Measurements from ENCODE around the gene MAB21L4.

The MAB21L4 gene

GRCh38 chr2:240889601-240890560 lies 6.1 kb downstream of the MAB21L4 start:
- H3K27ac ChIP-seq: no peak overlapping the region
- TF ChIP-seq ZFX (IDR thresholded peaks at IDR 0.05; ENCODE audit: borderline replicate concordance): no peak
- no peak for TF ChIP-seq CTCF (IDR thresholded peaks at IDR 0.05)

GRCh38 chr2:240888890-240889573 lies 6.9 kb downstream of the MAB21L4 start:
- TF ChIP-seq ZFX (IDR thresholded peaks at IDR 0.05; ENCODE audit: borderline replicate concordance): no peak

GRCh38 chr2:240888130-240888889 lies 7.6 kb downstream of the MAB21L4 start:
- no peak for TF ChIP-seq ZFX (IDR thresholded peaks at IDR 0.05; ENCODE audit: borderline replicate concordance)
- TF ChIP-seq CTCF (IDR thresholded peaks at IDR 0.05): no peak

More at GRCh38 chr2:240888890-240889573, 6.9 kb downstream of the MAB21L4 start:
- no peak overlapping the region for H3K27ac ChIP-seq

GRCh38 chr2:240887631-240888030 lies 8.3 kb downstream of the MAB21L4 start:
- no peak for TF ChIP-seq CTCF (IDR thresholded peaks at IDR 0.05)
- no peak for TF ChIP-seq ZFX (IDR thresholded peaks at IDR 0.05; ENCODE audit: borderline replicate concordance)

More at GRCh38 chr2:240888130-240888889, 7.6 kb downstream of the MAB21L4 start:
- H3K27ac ChIP-seq: no peak overlapping the region

GRCh38 chr2:240886678-240887609 lies 9.0 kb downstream of the MAB21L4 start:
- H3K27ac ChIP-seq: no peak overlapping the region
- no peak for TF ChIP-seq ZFX (IDR thresholded peaks at IDR 0.05; ENCODE audit: borderline replicate concordance)
- no peak for TF ChIP-seq CTCF (IDR thresholded peaks at IDR 0.05)

More at GRCh38 chr2:240887631-240888030, 8.3 kb downstream of the MAB21L4 start:
- no peak overlapping the region for H3K27ac ChIP-seq

GRCh38 chr2:240886023-240886565 lies 9.9 kb downstream of the MAB21L4 start:
- no peak for TF ChIP-seq CTCF (IDR thresholded peaks at IDR 0.05)
- no peak for TF ChIP-seq ZFX (IDR thresholded peaks at IDR 0.05; ENCODE audit: borderline replicate concordance)
- no peak overlapping the region for H3K27ac ChIP-seq

All from 22Rv1 (cell line).